SU-DHL-6 (cell line): ENCODE measurements around the gene ADARB2.

Source experiments
- EZH2phosphoT487 ChIP-seq: fragments of 200-600 bp; sonication (generic), shearing (Covaris generic); conservative IDR thresholded peaks from 2 replicates; pipeline ENCODE4 v1.6.1; 2018; ENCODE audit warnings: mild to moderate bottlenecking, antibody characterized with exemption, low read length, moderate library complexity, mixed read lengths
- TF ChIP-seq, protein P1 (sequence below): fragments of 200-600 bp; sonication (generic); IDR thresholded peaks from one replicate; pipeline ENCODE4 v1.5.1; 2017; ENCODE audit warnings: antibody characterized with exemption, mild to moderate bottlenecking, low read length, moderate library complexity; ENCODE audit not compliant: insufficient read depth, poor library complexity, severe bottlenecking

DNA sequence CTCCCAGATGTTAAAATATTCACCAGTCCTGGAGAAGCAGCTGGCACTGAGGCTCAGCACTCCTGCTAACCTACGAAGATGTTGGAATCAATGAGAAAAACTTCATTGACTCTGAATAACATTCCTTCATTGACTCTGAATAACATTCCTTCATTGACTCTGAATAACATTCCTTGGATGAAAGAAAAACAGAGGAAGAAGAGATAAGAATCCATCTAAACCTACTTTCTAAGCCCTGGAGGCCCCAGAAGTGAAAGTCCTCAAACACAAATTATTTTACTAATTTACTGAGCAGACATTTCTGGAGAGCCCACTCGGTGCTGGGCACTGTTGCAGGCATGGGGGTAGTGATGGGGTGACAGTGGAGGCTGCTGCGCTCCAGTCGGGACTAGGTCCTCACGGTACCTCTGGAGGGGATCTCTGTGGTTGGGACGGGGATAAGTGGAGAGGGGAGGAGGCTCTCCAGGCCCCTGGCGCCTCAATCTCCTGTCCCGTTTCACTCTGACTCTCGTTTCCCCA is 427.0 kb downstream of the ADARB2 start:
- TF ChIP-seq, protein P1, sequence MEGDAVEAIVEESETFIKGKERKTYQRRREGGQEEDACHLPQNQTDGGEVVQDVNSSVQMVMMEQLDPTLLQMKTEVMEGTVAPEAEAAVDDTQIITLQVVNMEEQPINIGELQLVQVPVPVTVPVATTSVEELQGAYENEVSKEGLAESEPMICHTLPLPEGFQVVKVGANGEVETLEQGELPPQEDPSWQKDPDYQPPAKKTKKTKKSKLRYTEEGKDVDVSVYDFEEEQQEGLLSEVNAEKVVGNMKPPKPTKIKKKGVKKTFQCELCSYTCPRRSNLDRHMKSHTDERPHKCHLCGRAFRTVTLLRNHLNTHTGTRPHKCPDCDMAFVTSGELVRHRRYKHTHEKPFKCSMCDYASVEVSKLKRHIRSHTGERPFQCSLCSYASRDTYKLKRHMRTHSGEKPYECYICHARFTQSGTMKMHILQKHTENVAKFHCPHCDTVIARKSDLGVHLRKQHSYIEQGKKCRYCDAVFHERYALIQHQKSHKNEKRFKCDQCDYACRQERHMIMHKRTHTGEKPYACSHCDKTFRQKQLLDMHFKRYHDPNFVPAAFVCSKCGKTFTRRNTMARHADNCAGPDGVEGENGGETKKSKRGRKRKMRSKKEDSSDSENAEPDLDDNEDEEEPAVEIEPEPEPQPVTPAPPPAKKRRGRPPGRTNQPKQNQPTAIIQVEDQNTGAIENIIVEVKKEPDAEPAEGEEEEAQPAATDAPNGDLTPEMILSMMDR = no peak
- no peak for TF ChIP-seq EZH2phosphoT487
